ENCODE results near the gene SLCO2A1.

- TF ChIP-seq POLR2A (IDR thresholded peaks at IDR 0.05) = no peak
- TF ChIP-seq, protein P1, sequence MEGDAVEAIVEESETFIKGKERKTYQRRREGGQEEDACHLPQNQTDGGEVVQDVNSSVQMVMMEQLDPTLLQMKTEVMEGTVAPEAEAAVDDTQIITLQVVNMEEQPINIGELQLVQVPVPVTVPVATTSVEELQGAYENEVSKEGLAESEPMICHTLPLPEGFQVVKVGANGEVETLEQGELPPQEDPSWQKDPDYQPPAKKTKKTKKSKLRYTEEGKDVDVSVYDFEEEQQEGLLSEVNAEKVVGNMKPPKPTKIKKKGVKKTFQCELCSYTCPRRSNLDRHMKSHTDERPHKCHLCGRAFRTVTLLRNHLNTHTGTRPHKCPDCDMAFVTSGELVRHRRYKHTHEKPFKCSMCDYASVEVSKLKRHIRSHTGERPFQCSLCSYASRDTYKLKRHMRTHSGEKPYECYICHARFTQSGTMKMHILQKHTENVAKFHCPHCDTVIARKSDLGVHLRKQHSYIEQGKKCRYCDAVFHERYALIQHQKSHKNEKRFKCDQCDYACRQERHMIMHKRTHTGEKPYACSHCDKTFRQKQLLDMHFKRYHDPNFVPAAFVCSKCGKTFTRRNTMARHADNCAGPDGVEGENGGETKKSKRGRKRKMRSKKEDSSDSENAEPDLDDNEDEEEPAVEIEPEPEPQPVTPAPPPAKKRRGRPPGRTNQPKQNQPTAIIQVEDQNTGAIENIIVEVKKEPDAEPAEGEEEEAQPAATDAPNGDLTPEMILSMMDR (IDR thresholded peaks at IDR 0.05) = no peak
Observed at GRCh38 chr3:133928136-133928893, 101.4 kb downstream of the SLCO2A1 start.

All from body of pancreas (tissue), 4 donors.